ENCODE results near the gene UGGT2.

DNA sequence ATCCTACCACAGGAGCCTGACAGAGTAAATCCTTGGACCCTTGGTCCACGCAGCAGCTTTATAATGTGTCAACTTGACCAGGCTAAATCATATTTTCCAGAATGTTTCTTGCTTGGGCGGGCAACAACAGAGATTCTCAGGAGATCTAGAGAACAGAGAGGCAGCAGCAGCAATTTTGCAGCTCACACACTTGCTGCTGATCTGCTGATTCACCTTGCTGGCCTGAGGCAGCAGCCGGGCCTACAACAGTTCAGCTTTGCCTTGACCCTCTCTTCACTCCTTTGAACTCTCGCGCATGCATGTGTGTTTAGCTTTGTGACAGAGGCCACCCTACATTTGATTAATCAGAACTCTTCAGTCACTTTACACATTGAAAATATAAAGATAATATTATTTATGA, 159.3 kb downstream of the UGGT2 start:
- TF ChIP-seq POLR2A (IDR thresholded peaks at IDR 0.05; ENCODE audit: low read depth, low read length): no peak
- TF ChIP-seq SPI1 (IDR thresholded peaks at IDR 0.05; ENCODE audit: low read depth, low read length): no peak
- TF ChIP-seq TAF1 (IDR thresholded peaks at IDR 0.05; ENCODE audit: low read depth, low read length): no peak
